ENCODE results near the gene INIP. TPM values are rescaled to one million over a fixed set of nuclear protein-coding genes. Genes with fewer than 3 reads are reported as not detected.
A peak's percentile ranks its signal among the peaks of the same experiment; 100 is the strongest.

The INIP gene
- total and polyA plus RNA-seq, 9 of the 15 experiments (the other 6 are each of a cell fraction or from before 2014, with no cell fraction given), result 11.9 to 87.9 (median 37.3) TPM

GRCh38 chr9:112717661-112718331, at the start of gene INIP (continued):
- TF ChIP-seq KLF13 (tag; IDR thresholded peaks at IDR 0.05; ENCODE audit: borderline replicate concordance, low read depth), result peak; percentile 80
- no peak for TF ChIP-seq ERF (CRISPR knock-in tag; IDR thresholded peaks at IDR 0.05)
- no peak; the same call in 1 of the 2 replicates for TF ChIP-seq LCOR (CRISPR knock-in tag; IDR thresholded peaks at IDR 0.05)
- no peak for TF ChIP-seq ZNF24 (IDR thresholded peaks at IDR 0.05)
- TF ChIP-seq ZSCAN32 (CRISPR knock-in tag; IDR thresholded peaks at IDR 0.05), result no peak
- no peak for TF ChIP-seq CREB5 (CRISPR knock-in tag; IDR thresholded peaks at IDR 0.05)
- no peak for TF ChIP-seq ZNF41 (CRISPR knock-in tag; conservative IDR thresholded peaks at IDR 0.05)
- TF ChIP-seq NFATC3 (IDR thresholded peaks at IDR 0.05), result no peak
- no peak for TF ChIP-seq PHTF2 (CRISPR knock-in tag; IDR thresholded peaks at IDR 0.05)
- TF ChIP-seq ZFP30 (CRISPR knock-in tag; IDR thresholded peaks at IDR 0.05; ENCODE audit: borderline replicate concordance), result no peak
- TF ChIP-seq ZBTB34 (CRISPR knock-in tag; IDR thresholded peaks at IDR 0.05), result no peak
- no peak for TF ChIP-seq ID3 (CRISPR knock-in tag; IDR thresholded peaks at IDR 0.05)
- TF ChIP-seq ID3 (tag; IDR thresholded peaks at IDR 0.05), result no peak
- no peak for TF ChIP-seq DPF2 (IDR thresholded peaks at IDR 0.05)
- no peak for TF ChIP-seq HDAC6 (IDR thresholded peaks at IDR 0.05; ENCODE audit: low read depth, low read length)
- no peak for TF ChIP-seq FUS (optimal IDR thresholded peaks at IDR 0.05; ENCODE audit: low read depth, low read length)
- no peak for TF ChIP-seq DDX20 (tag; IDR thresholded peaks at IDR 0.05; ENCODE audit: low read depth)
- peak in 1 of 2 experiments; percentile 34 for TF ChIP-seq AFF1 (IDR thresholded peaks at IDR 0.05; ENCODE audit: low read depth in 1 of 2, partially characterized antibody in 2 of 2)
- no peak for TF ChIP-seq SMAD3 (CRISPR knock-in tag; conservative IDR thresholded peaks at IDR 0.05)
- TF ChIP-seq ZBTB12 (CRISPR knock-in tag; IDR thresholded peaks at IDR 0.05), result peak; percentile 79
- no peak for TF ChIP-seq ZNF175 (CRISPR knock-in tag; IDR thresholded peaks at IDR 0.05; ENCODE audit: low read depth)
